ENCODE results near the gene FAT1.

GRCh38 chr4:186733778-186734177, 10.1 kb upstream of the FAT1 start:
- TF ChIP-seq CTCF (tag by site-specific recombination; IDR thresholded peaks at IDR 0.05): no peak
- TF ChIP-seq ZNF626 (tag by site-specific recombination; IDR thresholded peaks at IDR 0.05): no peak
